Inflammatory macrophage treated with lipopolysaccharide for 1 hour (primary cell): ENCODE results near the gene TXNRD1.
A peak's percentile ranks its signal among the peaks of the same experiment; 100 is the strongest.
"Not testable (repeated sequence)": the region's sequence is repeated elsewhere in the genome, so short reads cannot be mapped to it uniquely, and the experiment has no call there.

ENCODE experiments used
- DNase-seq, 2 donors: peaks; one replicate each; pipeline ENCODE4 v3.0.0-alpha.2; 2020 to 2022

TXNRD1 gene

GRCh38 chr12:104215638-104216297 lies at the start of gene TXNRD1:
Gene TXNRD1, plus strand, starts transcription at chr12:104215779. Its CDS starts 24 bp downstream, at chr12:104215803.
- DNase-seq: peak; percentile 79 to 89

- DNase-seq: no peak
Measured at GRCh38 chr12:104165801-104166200, 49.8 kb upstream of the TXNRD1 start.

GRCh38 chr12:104166465-104166864 lies 49.1 kb upstream of the TXNRD1 start:
- no peak for DNase-seq

GRCh38 chr12:104167519-104168458 lies 47.8 kb upstream of the TXNRD1 start:
- DNase-seq: no peak

GRCh38 chr12:104168596-104168995 lies 47.0 kb upstream of the TXNRD1 start:
- no peak for DNase-seq

- DNase-seq: no peak
Measured at GRCh38 chr12:104171785-104172569, 43.6 kb upstream of the TXNRD1 start.

GRCh38 chr12:104172570-104172947 lies 43.0 kb upstream of the TXNRD1 start:
- DNase-seq: no peak

GRCh38 chr12:104173804-104174203 lies 41.8 kb upstream of the TXNRD1 start:
- not testable (repeated sequence) for DNase-seq

- no peak for DNase-seq
Measured at GRCh38 chr12:104175726-104176247, 39.8 kb upstream of the TXNRD1 start.

- no peak for DNase-seq
Measured at GRCh38 chr12:104177336-104177662, 38.3 kb upstream of the TXNRD1 start.

- DNase-seq: peak; percentile 78 to 79
Measured at GRCh38 chr12:104177663-104178501, 37.7 kb upstream of the TXNRD1 start.

GRCh38 chr12:104180374-104180773 lies 35.2 kb upstream of the TXNRD1 start:
- DNase-seq: no peak

GRCh38 chr12:104181313-104181712 lies 34.3 kb upstream of the TXNRD1 start:
- DNase-seq: no peak

GRCh38 chr12:104182144-104182543 lies 33.4 kb upstream of the TXNRD1 start:
- no peak for DNase-seq

- no peak for DNase-seq
Measured at GRCh38 chr12:104182621-104183378, 32.8 kb upstream of the TXNRD1 start.

GRCh38 chr12:104183443-104183842 lies 32.1 kb upstream of the TXNRD1 start:
- DNase-seq: no peak

- DNase-seq: no peak
Measured at GRCh38 chr12:104187446-104188155, 28.0 kb upstream of the TXNRD1 start.

- no peak for DNase-seq
Measured at GRCh38 chr12:104188534-104188933, 27.0 kb upstream of the TXNRD1 start.

GRCh38 chr12:104189915-104190555 lies 25.5 kb upstream of the TXNRD1 start:
- DNase-seq: no peak

GRCh38 chr12:104190641-104191176 lies 24.9 kb upstream of the TXNRD1 start:
- DNase-seq: no peak
